Gastrocnemius medialis (tissue), 4 donors: ENCODE measurements around the gene IGSF9.

Source experiments
- CTCF ChIP-seq, 5 experiments: fragments of 450-650 bp in 3 of 5; fragments of 200-600 bp in 2 of 5; sonication (generic) in 2 of 5; IDR thresholded peaks in 4 of 5; conservative IDR thresholded peaks in 1 of 5; 1 replicate in 4 of 5; 2 replicates in 1 of 5; pipeline ENCODE4 v1.5.1; 2016 to 2019; ENCODE audit warnings: antibody characterized with exemption in 5 of 5, mild to moderate bottlenecking in 3 of 5, moderate library complexity in 3 of 5
- POLR2A ChIP-seq, 2 donors: fragments of 450-650 bp; IDR thresholded peaks; one replicate each; pipeline ENCODE4 v1.6.1; 2017; ENCODE audit warnings: antibody characterized with exemption in 2 of 2, mild to moderate bottlenecking in 2 of 2, moderate library complexity in 2 of 2

- TF ChIP-seq CTCF (IDR thresholded peaks at IDR 0.05 in 4 of 5, conservative IDR thresholded peaks at IDR 0.05 in 1 of 5) (no peak), POLR2A (IDR thresholded peaks at IDR 0.05) (no peak)
Measured at GRCh38 chr1:159895286-159895685, 50.1 kb downstream of the IGSF9 start.
